Measurements from ENCODE around the gene DUSP9. TPM values are rescaled to one million over a fixed set of nuclear protein-coding genes. Genes with fewer than 3 reads are reported as not detected.

The DUSP9 gene
- total RNA-seq, 1 experiment from 2014 or later = 14.2 TPM

DNA sequence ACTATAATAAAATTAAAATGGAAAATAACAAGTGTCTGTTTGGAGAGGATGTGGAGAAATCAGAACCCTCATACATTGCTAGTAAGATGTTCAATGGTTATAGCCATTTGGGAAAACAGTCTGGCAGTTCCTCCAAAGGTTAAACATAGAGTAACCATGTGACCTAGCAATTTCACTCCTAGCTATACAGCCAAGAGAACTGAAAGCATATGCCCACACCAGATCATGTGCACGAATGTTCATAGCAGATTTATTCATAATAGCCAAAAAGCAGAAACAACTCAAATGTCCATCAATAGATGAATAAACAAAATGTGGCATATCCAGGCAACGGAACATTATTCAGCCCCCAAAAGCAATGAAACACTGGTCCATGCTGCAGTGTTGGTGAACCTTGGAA lies 38.6 kb upstream of the DUSP9 start:
- TF ChIP-seq ZFX (IDR thresholded peaks at IDR 0.05) = no peak
- TF ChIP-seq FOSL1 (IDR thresholded peaks at IDR 0.05; ENCODE audit: low read depth) = no peak
- no peak for TF ChIP-seq ZNF274 (IDR thresholded peaks at IDR 0.05; ENCODE audit: low read depth, low read length)
- no peak for TF ChIP-seq MAX (IDR thresholded peaks at IDR 0.05)
- no peak for TF ChIP-seq ELF1 (IDR thresholded peaks at IDR 0.05; ENCODE audit: borderline replicate concordance, low read depth)
- no peak for TF ChIP-seq YY1 (IDR thresholded peaks at IDR 0.05; ENCODE audit: extremely low read depth, insufficient replicate concordance, low read depth, low read length)
- no peak for TF ChIP-seq CBX3 (IDR thresholded peaks at IDR 0.05; ENCODE audit: low read depth)
- TF ChIP-seq, protein P1, sequence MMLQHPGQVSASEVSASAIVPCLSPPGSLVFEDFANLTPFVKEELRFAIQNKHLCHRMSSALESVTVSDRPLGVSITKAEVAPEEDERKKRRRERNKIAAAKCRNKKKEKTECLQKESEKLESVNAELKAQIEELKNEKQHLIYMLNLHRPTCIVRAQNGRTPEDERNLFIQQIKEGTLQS (IDR thresholded peaks at IDR 0.05) = no peak
- TF ChIP-seq CEBPB (IDR thresholded peaks at IDR 0.05; ENCODE audit: low read depth) = no peak
- no peak for TF ChIP-seq SRF (IDR thresholded peaks at IDR 0.05; ENCODE audit: low read depth)
- TF ChIP-seq SIN3A (IDR thresholded peaks at IDR 0.05; ENCODE audit: low read depth) = no peak
- TF ChIP-seq EGR1 (IDR thresholded peaks at IDR 0.05; ENCODE audit: low read depth) = no peak
- DNase-seq (ENCODE audit: low read depth, low spot score) (no peak), ATAC-seq (no peak)
- Histone ChIP-seq H3K9me3 (ENCODE audit: control insufficient read depth in 1 of 2, insufficient read depth in 1 of 2, low read depth in 1 of 2, low read length in 2 of 2) (no peaks in the 10 kb centered on the region), H3K4me3 (replicated peaks in 1 of 2; ENCODE audit: low read depth in 1 of 2, low read length in 2 of 2) (no peak overlapping the region), H3K27me3 (ENCODE audit: insufficient read depth, low read length) (no peaks in the 10 kb centered on the region), H4K20me1 (ENCODE audit: insufficient read depth) (no peaks in the 10 kb centered on the region), H3K4me2 (ENCODE audit: low read length) (no peak overlapping the region), H3K4me1 (ENCODE audit: control insufficient read depth in 1 of 2, insufficient read depth in 2 of 2, low read length in 2 of 2) (no peaks in the 10 kb centered on the region), H3K9ac (ENCODE audit: low read length) (no peak overlapping the region), H3K36me3 (ENCODE audit: control insufficient read depth in 1 of 2, insufficient read depth in 2 of 2, low read length in 2 of 2) (no peaks in the 10 kb centered on the region), H3K9me2 (ENCODE audit: insufficient read depth) (no peaks in the 10 kb centered on the region), H3K27ac (ENCODE audit: low read depth, low read length) (no peak overlapping the region), H3K79me2 (ENCODE audit: insufficient read depth, low read length) (no peaks in the 10 kb centered on the region), H2AFZ (ENCODE audit: low read depth, low read length, poor library complexity, severe bottlenecking) (no peak overlapping the region)
- no TSS peak for BruUV-seq (replicated peaks)
- intact Hi-C loops (cut with micrococcal nuclease) = no loop called here
- ChIA-PET RAD21 (ENCODE audit: low non-redundant PET in 1 of 2, low total read pairs in 2 of 2, uncharacterized antibody in 2 of 2, unreplicated experiment in 2 of 2) (no interaction called here), POLR2A (no interaction called here), CTCF (no interaction called here)

DNA sequence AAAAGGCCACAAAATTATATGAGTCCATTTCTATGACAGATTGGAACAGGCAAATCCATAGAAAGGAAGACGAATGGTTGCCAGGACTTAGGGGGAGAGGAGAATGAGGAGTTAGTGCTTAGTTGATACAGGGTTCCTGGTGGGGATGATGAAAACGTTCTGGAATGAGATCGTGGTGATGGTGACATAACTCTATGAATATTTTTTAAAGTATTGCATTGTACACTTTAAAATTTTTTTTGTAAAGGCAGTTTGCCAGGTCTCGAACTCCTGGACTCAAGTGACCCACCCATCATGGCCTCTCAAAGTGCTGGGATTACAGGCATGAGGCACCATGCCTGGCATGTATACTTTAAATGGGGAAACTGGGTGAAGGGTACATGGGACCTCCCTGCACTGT lies 38.2 kb upstream of the DUSP9 start:
- no peaks in the 10 kb centered on the region for H4K20me1 ChIP-seq (ENCODE audit: insufficient read depth)
- H3K27me3 ChIP-seq (ENCODE audit: insufficient read depth, low read length) = no peaks in the 10 kb centered on the region
- H3K4me2 ChIP-seq (ENCODE audit: low read length) = no peak overlapping the region
- ChIA-PET POLR2A (no interaction called here), CTCF (no interaction called here), RAD21 (ENCODE audit: low non-redundant PET in 1 of 2, low total read pairs in 2 of 2, uncharacterized antibody in 2 of 2, unreplicated experiment in 2 of 2) (no interaction called here)
- no peak overlapping the region for H3K27ac ChIP-seq (ENCODE audit: low read depth, low read length)
- no peak for ATAC-seq
- no peak overlapping the region for H3K4me3 ChIP-seq (replicated peaks in 1 of 2; ENCODE audit: low read depth in 1 of 2, low read length in 2 of 2)
- intact Hi-C loops (cut with micrococcal nuclease) = no loop called here
- no peaks in the 10 kb centered on the region for H3K9me3 ChIP-seq (ENCODE audit: control insufficient read depth in 1 of 2, insufficient read depth in 1 of 2, low read depth in 1 of 2, low read length in 2 of 2)
- H3K4me1 ChIP-seq (ENCODE audit: control insufficient read depth in 1 of 2, insufficient read depth in 2 of 2, low read length in 2 of 2) = no peaks in the 10 kb centered on the region
- no peaks in the 10 kb centered on the region for H3K79me2 ChIP-seq (ENCODE audit: insufficient read depth, low read length)
- no peaks in the 10 kb centered on the region for H3K36me3 ChIP-seq (ENCODE audit: control insufficient read depth in 1 of 2, insufficient read depth in 2 of 2, low read length in 2 of 2)
- no peak overlapping the region for H2AFZ ChIP-seq (ENCODE audit: low read depth, low read length, poor library complexity, severe bottlenecking)
- H3K9me2 ChIP-seq (ENCODE audit: insufficient read depth) = no peaks in the 10 kb centered on the region
- no peak overlapping the region for H3K9ac ChIP-seq (ENCODE audit: low read length)
- no TSS peak for BruUV-seq (replicated peaks)
- no peak for DNase-seq (ENCODE audit: low read depth, low spot score)
- no peak for TF ChIP-seq CEBPB (IDR thresholded peaks at IDR 0.05; ENCODE audit: low read depth)
- TF ChIP-seq EZH2phosphoT487 (IDR thresholded peaks at IDR 0.05; ENCODE audit: borderline replicate concordance) = no peak
- TF ChIP-seq YY1 (IDR thresholded peaks at IDR 0.05; ENCODE audit: extremely low read depth, insufficient replicate concordance, low read depth, low read length) = no peak
- TF ChIP-seq, protein P2, sequence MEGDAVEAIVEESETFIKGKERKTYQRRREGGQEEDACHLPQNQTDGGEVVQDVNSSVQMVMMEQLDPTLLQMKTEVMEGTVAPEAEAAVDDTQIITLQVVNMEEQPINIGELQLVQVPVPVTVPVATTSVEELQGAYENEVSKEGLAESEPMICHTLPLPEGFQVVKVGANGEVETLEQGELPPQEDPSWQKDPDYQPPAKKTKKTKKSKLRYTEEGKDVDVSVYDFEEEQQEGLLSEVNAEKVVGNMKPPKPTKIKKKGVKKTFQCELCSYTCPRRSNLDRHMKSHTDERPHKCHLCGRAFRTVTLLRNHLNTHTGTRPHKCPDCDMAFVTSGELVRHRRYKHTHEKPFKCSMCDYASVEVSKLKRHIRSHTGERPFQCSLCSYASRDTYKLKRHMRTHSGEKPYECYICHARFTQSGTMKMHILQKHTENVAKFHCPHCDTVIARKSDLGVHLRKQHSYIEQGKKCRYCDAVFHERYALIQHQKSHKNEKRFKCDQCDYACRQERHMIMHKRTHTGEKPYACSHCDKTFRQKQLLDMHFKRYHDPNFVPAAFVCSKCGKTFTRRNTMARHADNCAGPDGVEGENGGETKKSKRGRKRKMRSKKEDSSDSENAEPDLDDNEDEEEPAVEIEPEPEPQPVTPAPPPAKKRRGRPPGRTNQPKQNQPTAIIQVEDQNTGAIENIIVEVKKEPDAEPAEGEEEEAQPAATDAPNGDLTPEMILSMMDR (IDR thresholded peaks at IDR 0.05 in 2 of 3, conservative IDR thresholded peaks at IDR 0.05 in 1 of 3; ENCODE audit: borderline replicate concordance in 1 of 3, insufficient read depth in 1 of 3, low read depth in 2 of 3, low read length in 2 of 3) = no peak
- TF ChIP-seq FOSL1 (IDR thresholded peaks at IDR 0.05; ENCODE audit: low read depth) = no peak
- no peak for TF ChIP-seq SIN3A (IDR thresholded peaks at IDR 0.05; ENCODE audit: low read depth)
- TF ChIP-seq TCF7L2 (IDR thresholded peaks at IDR 0.05; ENCODE audit: borderline replicate concordance, extremely low read depth, insufficient read depth, insufficient read length) = no peak
- no peak for TF ChIP-seq EZH2 (IDR thresholded peaks at IDR 0.05)
- no peak for TF ChIP-seq REST (IDR thresholded peaks at IDR 0.05; ENCODE audit: low read depth)

All from HCT116 (cell line).